D721Med (cell line): ENCODE measurements around the gene CDK2.
A peak's percentile ranks its signal among the peaks of the same experiment; 100 is the strongest.

Experiments used
- DNase-seq: peaks from one replicate; pipeline ENCODE4 v3.0.0; 2011; ENCODE audit warnings: low spot score; ENCODE audit not compliant: insufficient read length
- FAIRE-seq: peaks from 2 replicates; lab custom pipeline; 2011; peaks lifted over from hg19 to GRCh38; lab: Jason Lieb, UNC
- TF ChIP-seq, protein P1 (sequence below): IDR thresholded peaks from 2 replicates; pipeline ENCODE4 v1.5.1; 2012; ENCODE audit warnings: mild to moderate bottlenecking, control low read depth; ENCODE audit not compliant: insufficient read depth; ENCODE audit errors: missing control alignments

The CDK2 gene

DNA sequence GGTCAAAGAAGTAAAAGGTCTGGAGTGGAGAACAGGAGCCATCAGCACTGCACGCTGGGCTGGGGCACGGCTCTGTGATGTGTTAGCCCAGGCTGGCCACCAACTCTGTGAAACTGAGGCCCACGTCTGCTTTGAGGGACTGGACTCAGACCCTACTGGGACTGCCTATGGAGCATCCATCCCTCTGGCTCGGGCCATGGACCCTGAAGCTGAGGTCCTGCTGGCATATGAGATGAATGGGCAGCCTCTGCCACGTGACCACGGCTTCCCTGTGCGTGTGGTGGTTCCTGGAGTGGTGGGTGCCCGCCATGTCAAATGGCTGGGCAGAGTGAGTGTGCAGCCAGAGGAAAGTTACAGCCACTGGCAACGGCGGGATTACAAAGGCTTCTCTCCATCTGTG, 37.6 kb downstream of the CDK2 start:
- no peak for FAIRE-seq
- DNase-seq: no peak
- TF ChIP-seq, protein P1, sequence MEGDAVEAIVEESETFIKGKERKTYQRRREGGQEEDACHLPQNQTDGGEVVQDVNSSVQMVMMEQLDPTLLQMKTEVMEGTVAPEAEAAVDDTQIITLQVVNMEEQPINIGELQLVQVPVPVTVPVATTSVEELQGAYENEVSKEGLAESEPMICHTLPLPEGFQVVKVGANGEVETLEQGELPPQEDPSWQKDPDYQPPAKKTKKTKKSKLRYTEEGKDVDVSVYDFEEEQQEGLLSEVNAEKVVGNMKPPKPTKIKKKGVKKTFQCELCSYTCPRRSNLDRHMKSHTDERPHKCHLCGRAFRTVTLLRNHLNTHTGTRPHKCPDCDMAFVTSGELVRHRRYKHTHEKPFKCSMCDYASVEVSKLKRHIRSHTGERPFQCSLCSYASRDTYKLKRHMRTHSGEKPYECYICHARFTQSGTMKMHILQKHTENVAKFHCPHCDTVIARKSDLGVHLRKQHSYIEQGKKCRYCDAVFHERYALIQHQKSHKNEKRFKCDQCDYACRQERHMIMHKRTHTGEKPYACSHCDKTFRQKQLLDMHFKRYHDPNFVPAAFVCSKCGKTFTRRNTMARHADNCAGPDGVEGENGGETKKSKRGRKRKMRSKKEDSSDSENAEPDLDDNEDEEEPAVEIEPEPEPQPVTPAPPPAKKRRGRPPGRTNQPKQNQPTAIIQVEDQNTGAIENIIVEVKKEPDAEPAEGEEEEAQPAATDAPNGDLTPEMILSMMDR: no peak

DNA sequence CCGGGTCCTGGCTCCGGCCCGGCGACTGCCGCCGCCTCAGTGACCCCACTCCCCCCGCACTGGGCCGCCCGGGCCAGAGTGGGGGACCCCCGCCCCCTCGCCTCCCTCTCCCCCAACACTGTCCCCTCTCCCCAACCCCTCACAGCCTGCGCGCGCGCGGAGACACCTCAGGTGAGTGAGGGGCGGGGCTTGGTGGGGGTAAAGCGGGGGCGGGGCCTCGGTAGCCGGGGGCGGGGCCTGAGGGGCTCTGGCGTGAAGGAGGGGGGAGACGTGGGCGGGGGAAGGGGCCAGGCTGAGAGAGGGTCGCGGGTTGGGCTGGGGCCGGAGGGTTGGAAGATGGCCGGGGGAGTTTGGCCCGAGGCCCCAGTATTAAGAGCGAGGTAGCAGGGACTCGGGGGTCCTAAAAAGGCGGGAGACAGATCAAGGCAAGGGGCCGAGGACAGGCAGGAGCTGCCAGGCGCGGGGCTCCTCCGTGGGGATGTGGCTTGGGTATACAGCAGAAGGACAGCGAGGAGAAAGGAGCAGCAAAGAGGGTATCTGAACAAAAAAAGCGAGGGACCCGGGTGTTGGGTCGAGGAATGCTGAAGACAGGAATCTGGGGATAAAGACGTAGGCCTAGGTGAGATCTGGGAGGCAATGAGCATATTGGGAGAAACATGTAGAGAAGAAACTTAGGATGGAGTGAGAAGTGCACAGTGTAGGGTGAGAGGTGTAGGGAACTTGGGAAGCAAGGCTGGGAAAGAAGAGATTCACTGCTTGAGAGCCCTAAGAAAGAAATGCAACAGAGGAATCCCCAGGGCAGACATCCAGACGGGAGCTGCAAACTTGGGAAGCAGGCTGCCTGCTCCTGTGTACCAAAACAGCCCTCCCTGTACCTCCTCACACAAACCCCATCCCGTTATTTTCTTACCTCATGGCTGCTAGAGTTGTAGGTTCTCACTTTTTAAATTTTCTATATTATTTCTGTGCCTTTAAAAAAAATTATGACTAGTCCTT, 41.2 kb downstream of the CDK2 start:
- FAIRE-seq (no peak), DNase-seq (peak; percentile 74)
- TF ChIP-seq, protein P1: no peak

DNA sequence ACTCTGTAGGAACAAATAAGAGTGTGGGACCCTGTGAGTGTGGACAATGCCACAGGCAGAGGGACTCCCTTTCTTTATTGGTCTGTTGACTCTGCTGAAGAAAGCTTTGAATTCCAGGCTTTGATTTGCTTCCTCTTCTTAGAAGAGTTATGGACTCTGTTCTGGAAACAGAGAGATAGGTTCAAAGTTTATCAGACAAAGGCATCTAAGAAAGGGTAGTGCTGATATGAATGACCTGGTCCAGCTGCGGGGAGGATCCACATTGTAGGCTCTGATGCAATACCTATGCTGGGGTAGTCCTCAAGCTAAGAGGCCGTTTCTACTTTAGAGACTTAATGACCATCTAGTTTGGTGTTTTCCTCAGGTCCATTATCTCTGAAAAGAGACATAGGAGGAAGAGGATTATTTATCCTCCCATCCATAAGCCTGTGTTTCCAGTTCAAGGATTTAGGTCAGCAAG, 43.5 kb downstream of the CDK2 start:
- TF ChIP-seq, protein P1: no peak
- FAIRE-seq (no peak), DNase-seq (no peak)

DNA sequence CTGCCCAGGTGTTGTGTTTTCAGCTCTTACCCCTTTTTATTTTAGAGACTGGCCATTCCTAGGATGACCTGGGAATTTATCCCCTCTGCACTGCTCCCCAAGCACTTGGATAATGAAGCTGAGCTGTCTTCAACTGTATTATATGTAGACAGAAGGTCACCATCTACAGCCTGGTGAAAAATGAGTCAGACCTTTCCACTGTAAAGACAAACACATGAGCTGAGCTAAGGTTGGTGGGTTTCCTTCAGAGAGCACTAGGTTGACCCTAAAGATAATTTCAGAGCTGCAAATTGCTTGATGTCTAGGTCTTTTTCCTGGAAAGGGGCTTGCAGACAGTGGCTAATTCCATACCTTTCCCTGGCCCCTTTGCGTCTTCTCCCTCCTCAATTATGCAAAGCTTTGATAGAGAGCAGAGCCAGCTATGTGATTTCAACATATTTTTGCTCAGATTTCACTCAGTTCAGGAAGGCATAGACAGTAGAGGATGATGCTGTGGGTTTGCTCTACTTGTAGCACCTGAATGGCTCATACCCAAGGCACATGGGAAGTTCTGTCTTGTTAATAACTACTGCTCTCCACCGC, 45.0 kb downstream of the CDK2 start:
- TF ChIP-seq, protein P1: no peak
- DNase-seq (no peak), FAIRE-seq (no peak)

DNA sequence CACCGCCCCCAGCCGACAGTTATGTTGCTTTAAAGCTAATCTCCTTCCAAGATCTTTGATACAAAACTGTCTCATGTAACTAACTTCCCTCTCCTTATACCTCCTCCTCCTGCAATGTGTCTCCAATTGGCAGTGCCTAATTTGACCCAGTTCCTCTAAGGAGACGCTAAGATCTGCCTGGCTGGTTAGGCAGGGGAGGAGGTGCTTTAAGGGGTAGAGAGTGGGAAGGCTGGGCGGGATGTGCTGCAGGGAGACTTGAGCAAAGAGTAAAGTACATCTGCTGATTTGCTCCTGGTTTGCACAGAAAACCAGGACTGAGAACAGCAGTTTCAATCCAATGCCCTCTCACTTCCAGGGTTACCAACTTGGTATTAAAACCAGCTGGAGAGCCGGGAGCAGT, 46.9 kb downstream of the CDK2 start:
- TF ChIP-seq, protein P1: no peak
- DNase-seq (no peak), FAIRE-seq (no peak)

DNA sequence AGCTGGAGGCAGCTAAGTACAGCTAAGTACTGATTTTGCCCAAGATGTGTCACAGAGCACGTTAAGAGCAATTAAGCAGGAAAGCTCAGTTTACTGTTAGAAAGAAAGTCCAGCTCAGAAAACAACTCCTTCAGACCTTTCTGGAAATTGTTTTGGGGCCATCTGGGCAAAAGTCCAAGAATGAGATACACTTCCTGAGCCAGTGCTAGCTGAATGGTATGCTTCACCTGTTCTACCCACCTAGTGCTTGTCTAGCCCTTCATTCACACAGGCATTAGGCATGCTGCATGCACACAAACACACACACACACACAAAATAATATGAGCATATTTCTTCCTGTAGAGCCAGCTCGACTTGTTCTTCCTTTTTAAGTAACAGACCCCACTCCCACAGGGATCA, 47.6 kb downstream of the CDK2 start:
- no peak for DNase-seq
- FAIRE-seq: no peak
- TF ChIP-seq, protein P1: no peak
